ENCODE data around the gene BTBD1. TPM values are rescaled to one million over a fixed set of nuclear protein-coding genes. Genes with fewer than 3 reads are reported as not detected.

Gene BTBD1
- total RNA-seq, 1 experiment from 2014 or later, result 83.9 TPM

DNA sequence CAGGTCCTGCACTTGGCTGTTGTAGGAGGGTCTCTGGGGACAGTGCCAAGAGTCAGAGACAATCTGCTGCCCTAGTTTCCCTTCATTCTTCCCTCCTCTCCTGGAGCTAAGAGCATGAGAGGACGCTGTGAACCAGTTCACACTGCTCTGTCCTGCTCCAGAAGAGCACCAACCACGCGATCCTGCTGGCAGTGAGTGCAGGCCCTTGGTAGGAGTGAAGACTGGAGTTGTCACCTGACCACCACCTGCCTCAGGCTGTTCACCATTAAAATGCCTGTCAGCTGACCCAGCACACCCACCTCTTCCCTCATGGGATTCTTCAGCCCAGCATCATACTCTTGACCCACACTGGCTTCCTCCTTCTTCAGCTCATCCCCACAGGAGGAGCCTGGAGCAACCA lies 43.3 kb upstream of the BTBD1 start:
- no peaks in the 10 kb centered on the region for H3K4me1 ChIP-seq (ENCODE audit: insufficient read depth, low read length)
- ChIA-PET POLR2A (ENCODE audit: unreplicated experiment) (no interaction called here), CTCF (no interaction called here)
- no peaks in the 10 kb centered on the region for H3K9me2 ChIP-seq (replicated peaks; ENCODE audit: low read length)
- no peaks in the 10 kb centered on the region for H3K79me2 ChIP-seq (ENCODE audit: low read length)
- H3F3A ChIP-seq (ENCODE audit: low read length, unreplicated experiment), result no peaks in the 10 kb centered on the region
- H3K36me3 ChIP-seq (ENCODE audit: low read depth, low read length), result no peaks in the 10 kb centered on the region
- intact Hi-C loops (cut with micrococcal nuclease), result no loop called here
- no peak overlapping the region for H3K4me2 ChIP-seq (ENCODE audit: low read length)
- H3K9ac ChIP-seq (ENCODE audit: low read length), result no peak overlapping the region
- H3K4me3 ChIP-seq (ENCODE audit: low read length), result no peak overlapping the region
- no TSS peak for BruUV-seq (replicated peaks)
- no peak overlapping the region for H3K27ac ChIP-seq (ENCODE audit: low read length)
- TF ChIP-seq EZH2phosphoT487 (IDR thresholded peaks at IDR 0.05; ENCODE audit: borderline replicate concordance, low read length) (no peak), EZH2 (IDR thresholded peaks at IDR 0.05; ENCODE audit: low read length, unreplicated experiment) (no peak)
- TF ChIP-seq, protein P1, sequence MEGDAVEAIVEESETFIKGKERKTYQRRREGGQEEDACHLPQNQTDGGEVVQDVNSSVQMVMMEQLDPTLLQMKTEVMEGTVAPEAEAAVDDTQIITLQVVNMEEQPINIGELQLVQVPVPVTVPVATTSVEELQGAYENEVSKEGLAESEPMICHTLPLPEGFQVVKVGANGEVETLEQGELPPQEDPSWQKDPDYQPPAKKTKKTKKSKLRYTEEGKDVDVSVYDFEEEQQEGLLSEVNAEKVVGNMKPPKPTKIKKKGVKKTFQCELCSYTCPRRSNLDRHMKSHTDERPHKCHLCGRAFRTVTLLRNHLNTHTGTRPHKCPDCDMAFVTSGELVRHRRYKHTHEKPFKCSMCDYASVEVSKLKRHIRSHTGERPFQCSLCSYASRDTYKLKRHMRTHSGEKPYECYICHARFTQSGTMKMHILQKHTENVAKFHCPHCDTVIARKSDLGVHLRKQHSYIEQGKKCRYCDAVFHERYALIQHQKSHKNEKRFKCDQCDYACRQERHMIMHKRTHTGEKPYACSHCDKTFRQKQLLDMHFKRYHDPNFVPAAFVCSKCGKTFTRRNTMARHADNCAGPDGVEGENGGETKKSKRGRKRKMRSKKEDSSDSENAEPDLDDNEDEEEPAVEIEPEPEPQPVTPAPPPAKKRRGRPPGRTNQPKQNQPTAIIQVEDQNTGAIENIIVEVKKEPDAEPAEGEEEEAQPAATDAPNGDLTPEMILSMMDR (conservative IDR thresholded peaks at IDR 0.05; ENCODE audit: low read depth, low read length), result no peak
- no peaks in the 10 kb centered on the region for H4K20me1 ChIP-seq (ENCODE audit: low read length)
- ATAC-seq, result no peak
- no peak for DNase-seq
- no peak overlapping the region for H2AFZ ChIP-seq (ENCODE audit: low read length)
- H3K9me3 ChIP-seq (ENCODE audit: low read length), result no peaks in the 10 kb centered on the region
- no peaks in the 10 kb centered on the region for H3K27me3 ChIP-seq (ENCODE audit: low read length)

DNA sequence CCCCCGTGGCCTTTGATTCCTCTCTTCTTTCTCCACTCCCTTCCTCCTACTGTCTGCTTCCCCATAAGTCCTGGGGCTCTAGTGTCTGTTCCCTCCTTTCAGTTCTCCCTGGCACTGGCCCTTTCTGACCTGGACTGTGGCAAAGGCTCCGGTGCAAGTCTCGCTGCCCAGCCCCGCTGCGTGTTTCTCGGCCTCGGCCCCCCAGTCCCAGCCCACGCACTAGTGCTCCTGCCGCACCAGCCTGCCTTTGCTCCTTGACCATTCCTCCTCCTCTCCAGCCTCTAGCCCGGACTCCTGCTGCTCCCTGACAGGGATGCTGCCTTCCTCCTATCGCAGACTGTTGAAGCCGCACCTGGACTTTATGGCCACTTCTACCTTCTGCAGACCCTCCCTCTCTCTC lies 42.5 kb upstream of the BTBD1 start:
- intact Hi-C loops (cut with micrococcal nuclease), result no loop called here
- POLR2A ChIA-PET (ENCODE audit: unreplicated experiment), result no interaction called here

More for the DNA sequence above, 42.5 kb upstream of the BTBD1 start:
- H3K9me2 ChIP-seq (replicated peaks; ENCODE audit: low read length), result no peaks in the 10 kb centered on the region
- no peaks in the 10 kb centered on the region for H3K9me3 ChIP-seq (ENCODE audit: low read length)
- ATAC-seq, result no peak
- H3F3A ChIP-seq (ENCODE audit: low read length, unreplicated experiment), result no peaks in the 10 kb centered on the region
- no peak overlapping the region for H3K27ac ChIP-seq (ENCODE audit: low read length)
- no peaks in the 10 kb centered on the region for H3K4me1 ChIP-seq (ENCODE audit: insufficient read depth, low read length)
- no peak overlapping the region for H2AFZ ChIP-seq (ENCODE audit: low read length)
- H4K20me1 ChIP-seq (ENCODE audit: low read length), result no peaks in the 10 kb centered on the region
- CTCF ChIA-PET, result no interaction called here
- no peak for DNase-seq
- no peaks in the 10 kb centered on the region for H3K79me2 ChIP-seq (ENCODE audit: low read length)
- no peak overlapping the region for H3K4me2 ChIP-seq (ENCODE audit: low read length)
- no peak overlapping the region for H3K9ac ChIP-seq (ENCODE audit: low read length)
- BruUV-seq (replicated peaks), result no TSS peak
- TF ChIP-seq, protein P1 (conservative IDR thresholded peaks at IDR 0.05; ENCODE audit: low read depth, low read length), result no peak
- no peak for TF ChIP-seq EZH2 (IDR thresholded peaks at IDR 0.05; ENCODE audit: low read length, unreplicated experiment)
- no peak for TF ChIP-seq EZH2phosphoT487 (IDR thresholded peaks at IDR 0.05; ENCODE audit: borderline replicate concordance, low read length)
- H3K27me3 ChIP-seq (ENCODE audit: low read length), result no peaks in the 10 kb centered on the region
- no peaks in the 10 kb centered on the region for H3K36me3 ChIP-seq (ENCODE audit: low read depth, low read length)
- H3K4me3 ChIP-seq (ENCODE audit: low read length), result no peak overlapping the region
